Heart left ventricle (tissue), 16 donors: ENCODE results near the gene BOD1L1. TPM values are rescaled to one million over a fixed set of nuclear protein-coding genes. Genes with fewer than 3 reads are reported as not detected.

Source experiments
- ATAC-seq, 4 donors: fragments of 200-7000 bp; cut with Tn5 transposase; one replicate each; pipeline ENCODE4 v1.9.1; 2020 to 2022; ENCODE audit warnings: moderate library complexity in 4 of 4, mild to moderate bottlenecking in 3 of 4, moderate number of reproducible peaks in 1 of 4
- DNase-seq, 5 donors: peaks; one replicate each; pipeline ENCODE4 v3.0.0-alpha.2; 2020
- H3K27ac ChIP-seq, 12 donors: fragments of 200-600 bp; sonication (generic) in 4 of 12; one replicate each; pipeline versions ENCODE4 v1.5.0 to v1.8.0; 2016 to 2022; ENCODE audit warnings: mild to moderate bottlenecking in 2 of 12
- H3K27me3 ChIP-seq, 9 donors: fragments of 200-600 bp; sonication (generic) in 2 of 9; one replicate each; pipeline versions ENCODE4 v1.5.1 to v1.8.0; 2016 to 2022; ENCODE audit warnings: mild to moderate bottlenecking in 3 of 9
- H3K36me3 ChIP-seq, 9 donors: fragments of 200-600 bp; sonication (generic) in 2 of 9; one replicate each; pipeline versions ENCODE4 v1.5.0 to v1.8.0; 2018 to 2022; ENCODE audit warnings: mild to moderate bottlenecking in 2 of 9
- H3K4me1 ChIP-seq, 12 donors: fragments of 200-600 bp; sonication (generic) in 4 of 12; one replicate each; pipeline versions ENCODE4 v1.5.0 to v1.8.0; 2016 to 2022; ENCODE audit warnings: mild to moderate bottlenecking in 3 of 12
- H3K4me3 ChIP-seq, 12 donors: fragments of 200-600 bp; sonication (generic) in 4 of 12; one replicate each; pipeline versions ENCODE4 v1.5.0 to v1.8.0; 2017 to 2022; ENCODE audit warnings: mild to moderate bottlenecking in 9 of 12, moderate library complexity in 4 of 12
- H3K9me3 ChIP-seq, 12 donors: fragments of 200-600 bp; sonication (generic) in 4 of 12; one replicate each; pipeline versions ENCODE4 v1.5.0 to v1.8.0; 2016 to 2022; ENCODE audit warnings: mild to moderate bottlenecking in 1 of 12
- POLR2A ChIP-seq, 2 donors: fragments of 450-650 bp; IDR thresholded peaks; one replicate each; pipeline ENCODE4 v1.6.1; 2017; ENCODE audit warnings: antibody characterized with exemption in 2 of 2, mild to moderate bottlenecking in 2 of 2, moderate library complexity in 2 of 2
- WGBS, 4 donors: extraction: QIAGEN DNeasy Blood & Tissue Kit in 2 of 4; methylation state at CpG; one replicate each; pipeline versions ENCODE4 v1.1.5 to v1.1.7; 2013 to 2018; 5-methylcytosine and 5-hydroxymethylcytosine counted together
- intact Hi-C, 10 donors: fragments of 100-400 bp; cut with DNase I; formaldehyde crosslinking; loops; one replicate each; pipeline versions ENCODE4 v1.11.1 to v1.14.2; 2022
- polyA plus RNA-seq, 2 donors: library from polyadenylated mRNA; stranded (reverse); fragments of 200-250 nt; gene quantifications; one replicate each; pipeline ENCODE4 v1.2.3, GENCODE V29; 2013
- total RNA-seq, 9 donors: library from RNA; depleted of rRNA in 2 of 9; stranded (reverse); fragments of >200 nt in 2 of 9; fragmentation: NEBNext Ultra II Directional in 3 of 9; extraction: Animal tissue kit (Norgen Biotek cat#: 25700) in 3 of 9; gene quantifications; one replicate each; pipeline versions ENCODE4 v1.1.0 to v1.2.4, GENCODE V29; 2016 to 2023
- TF ChIP-seq, protein P1 (sequence below), 12 donors: fragments of 200-600 bp; sonication (generic) in 4 of 12; IDR thresholded peaks; one replicate each; pipeline versions ENCODE4 v1.5.0 to v1.8.0; 2018 to 2022; ENCODE audit warnings: antibody characterized with exemption in 12 of 12, mild to moderate bottlenecking in 5 of 12
- donor health status: ischemic (EF 13 %, LVEDD 7.1; RV severe dilation, severe dysfunction).
- donor health status: healthy with polysubstance abuse.
- donor health status: DM: no; HTN: yes; CAD: no.
- donor health status: DM: no; HTN: no; CAD: no.
- donor health status: ischemic (EF 25% LVEDD 6.9; RV normal size, moderate dysfunction).
- donor health status: ischemic (EF 25% LVEDD 5.7; RV mildly dilated, moderate dysfunction).
- donor health status: healthy.
- donor health status: DM: yes; HTN: yes; CAD: no.
- donor health status: ischemic (EF 35%, LVEDD 5.7; RV mildly dilated, moderate dysfunction).
- donor health status: nonischemic (EF 11% LVEDD 7.7; RV severe dilation, severe dysfunction).
- donor health status: DM: yes; HTN: yes; CAD: no.
- donor health status: PGD.
- donor health status: ischemic (EF 29% LVEDD 5.4; RV normal size, mild dysfunction).
- donor health status: nonischemic (EF 23%, LVEDD 6.1; RV moderate dilation, normal function).

Gene BOD1L1
- total and polyA plus RNA-seq, 11 donors, result 10.9 to 29.2 (median 18.7) TPM

DNA sequence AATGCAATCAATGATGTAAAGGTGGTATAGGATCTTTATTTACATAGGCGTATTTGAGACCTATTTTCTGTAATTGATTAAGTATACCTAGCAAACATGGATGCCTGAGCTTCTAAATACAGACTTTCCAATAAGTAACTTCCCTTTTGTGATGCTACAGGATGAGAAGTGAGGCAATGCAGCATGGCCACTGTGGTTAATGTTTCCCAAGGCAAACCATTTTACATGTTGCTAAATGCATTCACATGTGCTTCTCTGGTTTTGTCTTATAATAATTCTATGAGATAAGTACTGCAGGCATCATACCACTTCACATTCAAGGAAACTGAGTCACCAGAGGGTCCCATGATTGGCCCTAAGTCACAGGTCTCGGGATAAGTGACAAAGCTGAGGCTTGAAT lies 47.5 kb downstream of the BOD1L1 start:
- TF ChIP-seq POLR2A (IDR thresholded peaks at IDR 0.05), result no peak
- TF ChIP-seq, protein P1, sequence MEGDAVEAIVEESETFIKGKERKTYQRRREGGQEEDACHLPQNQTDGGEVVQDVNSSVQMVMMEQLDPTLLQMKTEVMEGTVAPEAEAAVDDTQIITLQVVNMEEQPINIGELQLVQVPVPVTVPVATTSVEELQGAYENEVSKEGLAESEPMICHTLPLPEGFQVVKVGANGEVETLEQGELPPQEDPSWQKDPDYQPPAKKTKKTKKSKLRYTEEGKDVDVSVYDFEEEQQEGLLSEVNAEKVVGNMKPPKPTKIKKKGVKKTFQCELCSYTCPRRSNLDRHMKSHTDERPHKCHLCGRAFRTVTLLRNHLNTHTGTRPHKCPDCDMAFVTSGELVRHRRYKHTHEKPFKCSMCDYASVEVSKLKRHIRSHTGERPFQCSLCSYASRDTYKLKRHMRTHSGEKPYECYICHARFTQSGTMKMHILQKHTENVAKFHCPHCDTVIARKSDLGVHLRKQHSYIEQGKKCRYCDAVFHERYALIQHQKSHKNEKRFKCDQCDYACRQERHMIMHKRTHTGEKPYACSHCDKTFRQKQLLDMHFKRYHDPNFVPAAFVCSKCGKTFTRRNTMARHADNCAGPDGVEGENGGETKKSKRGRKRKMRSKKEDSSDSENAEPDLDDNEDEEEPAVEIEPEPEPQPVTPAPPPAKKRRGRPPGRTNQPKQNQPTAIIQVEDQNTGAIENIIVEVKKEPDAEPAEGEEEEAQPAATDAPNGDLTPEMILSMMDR (IDR thresholded peaks at IDR 0.05), result no peak
- no peak overlapping the region for H3K27ac ChIP-seq
- H3K36me3 ChIP-seq, result peaks cover 0 to 99% (median 91%) of the 10 kb centered on the region in 9 donors
- H3K4me1 ChIP-seq, result no peaks in the 10 kb centered on the region
- no peak overlapping the region for H3K4me3 ChIP-seq
- no peaks in the 10 kb centered on the region for H3K9me3 ChIP-seq
- H3K27me3 ChIP-seq, result no peaks in the 10 kb centered on the region
- ATAC-seq, result no peak
- intact Hi-C loops, result no loop called here
- 92 to 98% (median 94%) methylated on average over 2 of the region's 2 CpGs for WGBS, 4 donors
- no peak for DNase-seq

DNA sequence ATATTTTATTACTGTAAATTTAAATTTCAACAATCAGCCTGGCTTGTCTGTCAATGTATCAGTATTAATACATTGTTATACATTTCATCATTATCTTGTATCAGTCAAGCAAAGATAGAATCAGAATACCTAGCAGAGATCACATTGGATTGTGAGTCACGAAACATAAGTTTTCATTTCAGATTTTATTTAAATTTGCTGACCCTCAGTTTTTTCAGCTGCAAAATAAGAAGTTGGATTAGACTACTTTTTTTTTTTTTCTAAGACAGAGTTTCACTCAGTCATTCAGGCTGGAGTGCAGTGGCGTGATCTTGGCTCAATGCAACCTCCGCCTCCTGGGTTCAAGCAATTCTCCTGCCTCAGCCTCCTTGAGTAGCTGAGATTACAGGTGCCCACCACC lies 49.9 kb downstream of the BOD1L1 start:
- no peaks in the 10 kb centered on the region for H3K9me3 ChIP-seq
- DNase-seq (no peak), ATAC-seq (no peak)
- H3K27me3 ChIP-seq, result no peaks in the 10 kb centered on the region
- 96 to 100% (median 97%) methylated on average over 3 of the region's 3 CpGs for whole genome bisulfite sequencing, 4 donors
- intact Hi-C loops, result no loop called here
- no peak overlapping the region for H3K27ac ChIP-seq
- no peak overlapping the region for H3K4me3 ChIP-seq
- H3K36me3 ChIP-seq, result peaks cover 0 to 100% (median 98%) of the 10 kb centered on the region in 9 donors
- TF ChIP-seq POLR2A (IDR thresholded peaks at IDR 0.05), result no peak
- TF ChIP-seq, protein P1 (IDR thresholded peaks at IDR 0.05), result no peak
- H3K4me1 ChIP-seq, result no peaks in the 10 kb centered on the region

DNA sequence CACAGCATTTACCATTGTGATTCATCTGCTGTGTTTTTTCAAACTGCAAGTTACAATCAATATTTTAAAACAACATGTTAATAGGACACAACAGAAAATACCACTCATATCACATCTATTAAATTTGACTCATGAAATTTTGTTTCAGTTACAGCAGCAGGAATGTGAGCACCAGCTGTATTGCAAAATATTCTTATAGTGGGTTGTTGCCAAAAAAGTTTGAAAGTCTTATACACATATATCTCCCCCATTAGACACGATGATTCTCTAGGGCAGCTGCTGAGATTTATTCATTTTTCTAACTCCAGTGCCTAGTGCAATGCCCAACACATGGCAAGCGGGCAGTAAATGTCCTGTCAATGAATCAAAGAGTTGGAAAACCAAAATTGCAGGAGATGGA lies 56.6 kb downstream of the BOD1L1 start:
- WGBS, 4 donors, result 95 to 98% (median 97%) methylated on average over 2 of the region's 2 CpGs

DNA sequence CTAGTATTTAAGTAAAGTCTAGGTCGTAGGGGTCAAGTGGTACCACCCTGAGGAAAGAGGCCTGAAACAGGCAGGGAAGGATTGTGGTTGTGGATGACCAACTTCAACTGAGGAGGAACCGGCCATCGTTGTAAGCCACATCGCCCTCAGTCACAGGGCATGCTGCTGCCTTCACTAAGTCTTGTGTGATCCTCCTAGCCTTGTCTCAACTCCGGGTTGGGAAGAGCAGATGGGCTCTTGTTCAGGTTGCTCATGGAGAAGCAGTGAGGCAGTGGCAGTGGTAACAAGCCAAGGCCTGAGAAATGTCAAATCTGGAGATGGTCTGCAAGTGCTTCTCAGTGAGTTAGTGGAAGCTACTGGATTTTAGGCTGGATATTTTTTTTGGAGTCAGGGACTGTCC lies 60.4 kb downstream of the BOD1L1 start:
- intact Hi-C loops, result no loop called here
- ATAC-seq (no peak), DNase-seq (no peak)
- H3K9me3 ChIP-seq, result peaks cover 0 to 5% (median 0%) of the 10 kb centered on the region in 12 donors
- WGBS, 4 donors, result 89 to 97% (median 95%) methylated on average over 4 to 5 of the region's 5 CpGs
- no peak overlapping the region for H3K4me3 ChIP-seq
- H3K4me1 ChIP-seq, result no peaks in the 10 kb centered on the region
- no peaks in the 10 kb centered on the region for H3K27me3 ChIP-seq
- peaks cover 0 to 58% (median 49%) of the 10 kb centered on the region in 9 donors for H3K36me3 ChIP-seq
- no peak for TF ChIP-seq POLR2A (IDR thresholded peaks at IDR 0.05)
- TF ChIP-seq, protein P1 (IDR thresholded peaks at IDR 0.05), result no peak
- H3K27ac ChIP-seq, result no peak overlapping the region

More for the DNA sequence above, 56.6 kb downstream of the BOD1L1 start:
- Histone ChIP-seq H3K27ac (no peak overlapping the region), H3K9me3 (no peaks in the 10 kb centered on the region), H3K27me3 (no peaks in the 10 kb centered on the region), H3K36me3 (peaks cover 0 to 96% (median 81%) of the 10 kb centered on the region in 9 donors), H3K4me1 (no peaks in the 10 kb centered on the region), H3K4me3 (no peak overlapping the region)
- intact Hi-C loops, result no loop called here
- TF ChIP-seq, protein P1 (IDR thresholded peaks at IDR 0.05), result no peak
- no peak for TF ChIP-seq POLR2A (IDR thresholded peaks at IDR 0.05)
- no peak for DNase-seq
- no peak for ATAC-seq
